ENCODE data around the gene MAP2K5.

- no peak for TF ChIP-seq MAX (CRISPR knock-in tag; IDR thresholded peaks at IDR 0.05)
- TF ChIP-seq CTCF (IDR thresholded peaks at IDR 0.05), result no peak
- TF ChIP-seq, protein P1, sequence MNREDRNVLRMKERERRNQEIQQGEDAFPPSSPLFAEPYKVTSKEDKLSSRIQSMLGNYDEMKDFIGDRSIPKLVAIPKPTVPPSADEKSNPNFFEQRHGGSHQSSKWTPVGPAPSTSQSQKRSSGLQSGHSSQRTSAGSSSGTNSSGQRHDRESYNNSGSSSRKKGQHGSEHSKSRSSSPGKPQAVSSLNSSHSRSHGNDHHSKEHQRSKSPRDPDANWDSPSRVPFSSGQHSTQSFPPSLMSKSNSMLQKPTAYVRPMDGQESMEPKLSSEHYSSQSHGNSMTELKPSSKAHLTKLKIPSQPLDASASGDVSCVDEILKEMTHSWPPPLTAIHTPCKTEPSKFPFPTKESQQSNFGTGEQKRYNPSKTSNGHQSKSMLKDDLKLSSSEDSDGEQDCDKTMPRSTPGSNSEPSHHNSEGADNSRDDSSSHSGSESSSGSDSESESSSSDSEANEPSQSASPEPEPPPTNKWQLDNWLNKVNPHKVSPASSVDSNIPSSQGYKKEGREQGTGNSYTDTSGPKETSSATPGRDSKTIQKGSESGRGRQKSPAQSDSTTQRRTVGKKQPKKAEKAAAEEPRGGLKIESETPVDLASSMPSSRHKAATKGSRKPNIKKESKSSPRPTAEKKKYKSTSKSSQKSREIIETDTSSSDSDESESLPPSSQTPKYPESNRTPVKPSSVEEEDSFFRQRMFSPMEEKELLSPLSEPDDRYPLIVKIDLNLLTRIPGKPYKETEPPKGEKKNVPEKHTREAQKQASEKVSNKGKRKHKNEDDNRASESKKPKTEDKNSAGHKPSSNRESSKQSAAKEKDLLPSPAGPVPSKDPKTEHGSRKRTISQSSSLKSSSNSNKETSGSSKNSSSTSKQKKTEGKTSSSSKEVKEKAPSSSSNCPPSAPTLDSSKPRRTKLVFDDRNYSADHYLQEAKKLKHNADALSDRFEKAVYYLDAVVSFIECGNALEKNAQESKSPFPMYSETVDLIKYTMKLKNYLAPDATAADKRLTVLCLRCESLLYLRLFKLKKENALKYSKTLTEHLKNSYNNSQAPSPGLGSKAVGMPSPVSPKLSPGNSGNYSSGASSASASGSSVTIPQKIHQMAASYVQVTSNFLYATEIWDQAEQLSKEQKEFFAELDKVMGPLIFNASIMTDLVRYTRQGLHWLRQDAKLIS (CRISPR knock-in tag; IDR thresholded peaks at IDR 0.05; ENCODE audit: borderline replicate concordance), result no peak
- TF ChIP-seq PRDM15 (CRISPR knock-in tag; IDR thresholded peaks at IDR 0.05), result no peak
- no peak for TF ChIP-seq MXD4 (CRISPR knock-in tag; IDR thresholded peaks at IDR 0.05; ENCODE audit: borderline replicate concordance)
- TF ChIP-seq HMGXB4 (CRISPR knock-in tag; IDR thresholded peaks at IDR 0.05), result no peak
- TF ChIP-seq ZNF425 (CRISPR knock-in tag; conservative IDR thresholded peaks at IDR 0.05), result no peak
- TF ChIP-seq ATF1 (CRISPR knock-in tag; IDR thresholded peaks at IDR 0.05), result no peak
- TF ChIP-seq ELF4 (CRISPR knock-in tag; IDR thresholded peaks at IDR 0.05; ENCODE audit: low read depth), result no peak
Observed at GRCh38 chr15:67778968-67779548, 236.6 kb downstream of the MAP2K5 start.

All from WTC11 (cell line).